ENCODE data around the gene RXRA.
"Not testable (repeated sequence)": the region's sequence is repeated elsewhere in the genome, so short reads cannot be mapped to it uniquely, and the experiment has no call there.

The RXRA gene

GRCh38 chr9:134294153-134295071, 31.8 kb upstream of the RXRA start:
- no peak for DNase-seq

- DNase-seq = no peak
Observed at GRCh38 chr9:134295101-134295745, 31.0 kb upstream of the RXRA start.

- no peak for DNase-seq
Observed at GRCh38 chr9:134295746-134296250, 30.5 kb upstream of the RXRA start.

- DNase-seq = no peak
Observed at GRCh38 chr9:134296301-134297082, 29.8 kb upstream of the RXRA start.

GRCh38 chr9:134297083-134297410, 29.2 kb upstream of the RXRA start:
- no peak for DNase-seq

- DNase-seq = no peak
Observed at GRCh38 chr9:134297576-134297975, 28.7 kb upstream of the RXRA start.

GRCh38 chr9:134298000-134298399, 28.3 kb upstream of the RXRA start:
- no peak for DNase-seq

GRCh38 chr9:134299068-134299467, 27.2 kb upstream of the RXRA start:
- DNase-seq = no peak

GRCh38 chr9:134299883-134300282, 26.4 kb upstream of the RXRA start:
- DNase-seq = no peak

- no peak for DNase-seq
Observed at GRCh38 chr9:134301387-134302129, 24.7 kb upstream of the RXRA start.

- DNase-seq = no peak
Observed at GRCh38 chr9:134302130-134302817, 24.0 kb upstream of the RXRA start.

- no peak for DNase-seq
Observed at GRCh38 chr9:134303601-134304000, 22.7 kb upstream of the RXRA start.

- DNase-seq = no peak
Observed at GRCh38 chr9:134304261-134304660, 22.0 kb upstream of the RXRA start.

GRCh38 chr9:134304690-134305089, 21.6 kb upstream of the RXRA start:
- DNase-seq = no peak

- DNase-seq = no peak
Observed at GRCh38 chr9:134305533-134305932, 20.7 kb upstream of the RXRA start.

GRCh38 chr9:134306042-134306441, 20.2 kb upstream of the RXRA start:
- DNase-seq = not testable (repeated sequence)

GRCh38 chr9:134306636-134307600, 19.3 kb upstream of the RXRA start:
- DNase-seq = no peak

GRCh38 chr9:134307674-134308638, 18.3 kb upstream of the RXRA start:
- DNase-seq = no peak

- DNase-seq = not testable (repeated sequence)
Observed at GRCh38 chr9:134308639-134309220, 17.5 kb upstream of the RXRA start.

All from activated naive CD4-positive, alpha-beta T cell treated with anti-CD3 and anti-CD28 coated beads, Interleukin-2, amount 50 U/mL, for 16 hours (primary cell).